ES-I3 (cell line): ENCODE results near the gene POU2F2.

ENCODE experiments used
- H3K36me3 ChIP-seq: 2 replicates; pipeline ENCODE4 v1.6.1; 2013; ENCODE audit warnings: mild to moderate bottlenecking, low read length, control low read depth, moderate library complexity; ENCODE audit not compliant: insufficient read depth
- H3K4me1 ChIP-seq: 2 replicates; pipeline ENCODE4 v1.6.1; 2013; ENCODE audit warnings: mild to moderate bottlenecking, control low read depth, low read length; ENCODE audit not compliant: insufficient read depth
- H3K9ac ChIP-seq: 2 replicates; pipeline ENCODE4 v1.6.1; 2013; ENCODE audit warnings: low read depth, mild to moderate bottlenecking, low read length, moderate library complexity
- H3K9me3 ChIP-seq: 2 replicates; pipeline ENCODE4 v1.6.1; 2013; ENCODE audit warnings: mild to moderate bottlenecking, low read length, moderate library complexity; ENCODE audit not compliant: control insufficient read depth, insufficient read depth

Gene POU2F2

GRCh38 chr19:42079886-42080763, 52.1 kb downstream of the POU2F2 start:
- Histone ChIP-seq H3K4me1 (peaks cover 4% of the 10 kb centered on the region; the same call in 1 of the 2 replicates), H3K9ac (no peak overlapping the region), H3K36me3 (peaks cover 4% of the 10 kb centered on the region; the same call in 1 of the 2 replicates), H3K9me3 (no peaks in the 10 kb centered on the region)

GRCh38 chr19:42079276-42079669, 53.0 kb downstream of the POU2F2 start:
- Histone ChIP-seq H3K4me1 (peaks cover 4% of the 10 kb centered on the region; the same call in 1 of the 2 replicates), H3K9me3 (no peaks in the 10 kb centered on the region), H3K9ac (no peak overlapping the region), H3K36me3 (peaks cover 4% of the 10 kb centered on the region; the same call in 1 of the 2 replicates)

GRCh38 chr19:42078538-42079275, 53.5 kb downstream of the POU2F2 start:
- peaks cover 4% of the 10 kb centered on the region; the same call in 1 of the 2 replicates for H3K36me3 ChIP-seq
- H3K9ac ChIP-seq = no peak overlapping the region
- no peaks in the 10 kb centered on the region for H3K9me3 ChIP-seq
- H3K4me1 ChIP-seq = peaks cover 4% of the 10 kb centered on the region; the same call in 1 of the 2 replicates

GRCh38 chr19:42078058-42078457, 54.2 kb downstream of the POU2F2 start:
- Histone ChIP-seq H3K36me3 (peaks cover 4% of the 10 kb centered on the region; the same call in 1 of the 2 replicates), H3K4me1 (peaks cover 4% of the 10 kb centered on the region; the same call in 1 of the 2 replicates), H3K9ac (no peak overlapping the region), H3K9me3 (no peaks in the 10 kb centered on the region)

- H3K9ac ChIP-seq = peak overlapping the region; percentile 55
- H3K9me3 ChIP-seq = no peaks in the 10 kb centered on the region
- H3K36me3 ChIP-seq = peaks cover 4% of the 10 kb centered on the region; the same call in 1 of the 2 replicates
- peaks cover 4% of the 10 kb centered on the region; the same call in 1 of the 2 replicates for H3K4me1 ChIP-seq
Measured at GRCh38 chr19:42076380-42076944, 55.8 kb downstream of the POU2F2 start.

- Histone ChIP-seq H3K36me3 (peaks cover 4% of the 10 kb centered on the region; the same call in 1 of the 2 replicates), H3K9ac (peak within 1 kb of the TSS; percentile 92)
Measured at GRCh38 chr19:42075616-42076379, 56.4 kb downstream of the POU2F2 start, which contains the start of gene ZNF574. Gene ZNF574 (plus strand): TSS chr19:42076166. CDS start chr19:42078607, 2,441 bp downstream.

GRCh38 chr19:42075364-42075615, 57.0 kb downstream of the POU2F2 start:
- Histone ChIP-seq H3K4me1 (peaks cover 9% of the 10 kb centered on the region), H3K9me3 (no peaks in the 10 kb centered on the region), H3K9ac (peak overlapping the region; percentile 92), H3K36me3 (peaks cover 4% of the 10 kb centered on the region; the same call in 1 of the 2 replicates)

More at GRCh38 chr19:42075616-42076379, 56.4 kb downstream of the POU2F2 start, which contains the start of gene ZNF574:
- Histone ChIP-seq H3K4me1 (peaks cover 5% of the 10 kb centered on the region; the same call in 1 of the 2 replicates), H3K9me3 (no peaks in the 10 kb centered on the region)

- Histone ChIP-seq H3K36me3 (peaks cover 2% of the 10 kb centered on the region; the same call in 1 of the 2 replicates), H3K9ac (peak overlapping the region; percentile 92), H3K4me1 (peaks cover 9% of the 10 kb centered on the region), H3K9me3 (no peaks in the 10 kb centered on the region)
Measured at GRCh38 chr19:42074513-42075363, 57.5 kb downstream of the POU2F2 start.

- H3K9me3 ChIP-seq = no peaks in the 10 kb centered on the region
- H3K9ac ChIP-seq = no peak overlapping the region
- H3K4me1 ChIP-seq = peaks cover 5% of the 10 kb centered on the region
- H3K36me3 ChIP-seq = no peaks in the 10 kb centered on the region
Measured at GRCh38 chr19:42071247-42071646, 61.0 kb downstream of the POU2F2 start.

- Histone ChIP-seq H3K4me1 (peaks cover 5% of the 10 kb centered on the region), H3K36me3 (no peaks in the 10 kb centered on the region; the same call in 1 of the 2 replicates), H3K9me3 (no peaks in the 10 kb centered on the region), H3K9ac (peak within 1 kb of the TSS; percentile 67)
Measured at GRCh38 chr19:42069619-42070351, 62.5 kb downstream of the POU2F2 start, which contains the start of gene GRIK5. Gene GRIK5 (minus strand): TSS chr19:42070206. CDS start chr19:42065770, 4,436 bp downstream.

GRCh38 chr19:42068756-42069571, 63.3 kb downstream of the POU2F2 start:
- no peaks in the 10 kb centered on the region; the same call in none of the 2 replicates for H3K36me3 ChIP-seq
- peak overlapping the region; percentile 67 for H3K9ac ChIP-seq

GRCh38 chr19:42068361-42068755, 63.9 kb downstream of the POU2F2 start:
- Histone ChIP-seq H3K36me3 (no peaks in the 10 kb centered on the region; the same call in none of the 2 replicates), H3K9me3 (no peaks in the 10 kb centered on the region), H3K9ac (peak overlapping the region; percentile 67), H3K4me1 (peaks cover 5% of the 10 kb centered on the region)

More at GRCh38 chr19:42068756-42069571, 63.3 kb downstream of the POU2F2 start:
- H3K4me1 ChIP-seq = peaks cover 5% of the 10 kb centered on the region
- H3K9me3 ChIP-seq = no peaks in the 10 kb centered on the region
